ENCODE measurements around the gene EPHA10.

The EPHA10 gene

GRCh38 chr1:37691497-37692077 lies 73.3 kb downstream of the EPHA10 start (continued):
- TF ChIP-seq PRDM10 (tag by site-specific recombination; IDR thresholded peaks at IDR 0.05) = peak; percentile 38; the same call in 1 of the 2 replicates
- TF ChIP-seq OSR2 (tag by site-specific recombination; IDR thresholded peaks at IDR 0.05) = peak; percentile 64
- TF ChIP-seq ZNF600 (tag by site-specific recombination; IDR thresholded peaks at IDR 0.05) = peak; percentile 98
- TF ChIP-seq ZEB2 (tag by site-specific recombination; IDR thresholded peaks at IDR 0.05) = peak; percentile 18
- peak; percentile 96 for TF ChIP-seq ZBTB17 (tag by site-specific recombination; IDR thresholded peaks at IDR 0.05)
- TF ChIP-seq ZNF677 (tag by site-specific recombination; IDR thresholded peaks at IDR 0.05) = no peak
- peak; percentile 79 for TF ChIP-seq ZNF398 (tag by site-specific recombination; IDR thresholded peaks at IDR 0.05)
- peak; percentile 66; the same call in 1 of the 2 replicates for TF ChIP-seq CTCF (tag by site-specific recombination; IDR thresholded peaks at IDR 0.05)
- TF ChIP-seq ZNF580 (tag by site-specific recombination; IDR thresholded peaks at IDR 0.05) = no peak
- TF ChIP-seq ZBTB20 (tag by site-specific recombination; IDR thresholded peaks at IDR 0.05) = peak; percentile 97
- peak; percentile 80; the same call in 1 of the 2 replicates for TF ChIP-seq ZBTB10 (tag by site-specific recombination; IDR thresholded peaks at IDR 0.05)
- peak; percentile 77 for TF ChIP-seq ZSCAN30 (tag by site-specific recombination; IDR thresholded peaks at IDR 0.05)
- 0 out of 2 replicates have a peak, but pooled peaks have one; percentile 27 for TF ChIP-seq GLI4 (tag by site-specific recombination; IDR thresholded peaks at IDR 0.05)
- TF ChIP-seq ZNF692 (tag by site-specific recombination; IDR thresholded peaks at IDR 0.05) = peak; percentile 37; the same call in 1 of the 2 replicates
- TF ChIP-seq ZNF777 (tag by site-specific recombination; IDR thresholded peaks at IDR 0.05; ENCODE audit: borderline replicate concordance) = peak; percentile 18; the same call in 1 of the 2 replicates
- peak; percentile 60; the same call in 1 of the 2 replicates for TF ChIP-seq HIC1 (tag by site-specific recombination; IDR thresholded peaks at IDR 0.05)
- TF ChIP-seq GLIS2 (tag by site-specific recombination; IDR thresholded peaks at IDR 0.05) = peak; percentile 85
- TF ChIP-seq PRDM4 (tag by site-specific recombination; IDR thresholded peaks at IDR 0.05) = 0 out of 2 replicates have a peak, but pooled peaks have one; percentile 10
- TF ChIP-seq ZNF391 (tag by site-specific recombination; IDR thresholded peaks at IDR 0.05; ENCODE audit: borderline replicate concordance, low read depth) = peak; percentile 21; the same call in 1 of the 2 replicates
- TF ChIP-seq SP3 (tag by site-specific recombination; IDR thresholded peaks at IDR 0.05) = no peak
- TF ChIP-seq ZNF155 (tag by site-specific recombination; IDR thresholded peaks at IDR 0.05) = no peak
- TF ChIP-seq ZNF423 (tag by site-specific recombination; IDR thresholded peaks at IDR 0.05) = peak; percentile 25; the same call in 1 of the 2 replicates
